GM19455 (cell line): ENCODE results near the gene MARCHF9.

Experiments
- ATAC-seq: cut with Tn5 transposase; IDR thresholded peaks from one replicate; pipeline ENCODE4 v1.9.1; 2021; ENCODE audit not compliant: unreplicated experiment

MARCHF9 gene

DNA sequence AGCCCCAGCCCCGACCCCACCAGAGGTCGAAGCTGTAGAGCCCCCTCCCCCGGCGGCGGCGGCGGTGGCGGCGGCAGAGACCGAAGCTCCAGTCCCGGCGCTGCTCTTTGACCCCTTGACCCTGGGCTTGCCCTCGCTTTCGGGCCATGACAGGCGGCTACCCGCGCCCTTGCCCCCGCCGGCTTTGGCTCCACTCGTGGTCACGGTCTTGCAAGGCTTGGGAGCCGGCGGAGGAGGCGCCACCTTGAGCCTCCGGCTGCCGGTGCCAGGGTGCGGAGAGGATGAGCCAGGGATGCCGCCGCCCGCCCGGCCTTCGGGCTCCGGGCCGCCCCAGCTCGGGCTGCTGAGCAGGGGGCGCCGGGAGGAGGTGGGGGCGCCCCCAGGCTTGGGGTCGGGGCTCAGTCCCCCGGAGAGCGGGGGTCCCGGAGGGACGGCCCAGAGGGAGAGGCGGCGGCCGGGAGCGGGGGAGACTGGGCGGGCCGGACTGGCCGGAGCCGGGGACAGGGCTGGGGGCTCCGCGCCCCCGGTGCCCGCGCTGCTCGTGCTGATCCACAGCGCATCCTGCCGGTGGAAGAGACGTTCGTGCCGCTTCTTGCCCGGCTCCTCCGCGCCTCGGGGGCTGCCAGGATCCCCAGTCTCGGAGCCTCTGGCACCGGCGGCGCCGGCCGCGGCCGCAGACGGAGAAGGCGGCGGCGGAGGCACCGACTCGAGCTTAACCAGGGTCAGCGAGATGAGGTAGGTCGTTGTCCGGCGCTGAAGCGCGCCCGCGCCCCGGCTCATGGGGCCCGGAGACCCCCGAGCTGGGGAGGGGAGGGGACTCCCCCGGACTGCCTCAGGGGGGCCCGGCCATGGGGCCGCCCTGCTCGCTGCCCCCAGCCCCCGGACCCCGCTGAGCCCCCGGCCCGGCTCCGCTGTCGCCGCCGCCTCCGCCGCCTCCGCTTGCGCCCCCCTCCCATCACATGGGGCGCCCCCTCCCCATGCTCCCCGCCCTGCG is 17.1 kb upstream of the MARCHF9 start:
- ATAC-seq = no peak

DNA sequence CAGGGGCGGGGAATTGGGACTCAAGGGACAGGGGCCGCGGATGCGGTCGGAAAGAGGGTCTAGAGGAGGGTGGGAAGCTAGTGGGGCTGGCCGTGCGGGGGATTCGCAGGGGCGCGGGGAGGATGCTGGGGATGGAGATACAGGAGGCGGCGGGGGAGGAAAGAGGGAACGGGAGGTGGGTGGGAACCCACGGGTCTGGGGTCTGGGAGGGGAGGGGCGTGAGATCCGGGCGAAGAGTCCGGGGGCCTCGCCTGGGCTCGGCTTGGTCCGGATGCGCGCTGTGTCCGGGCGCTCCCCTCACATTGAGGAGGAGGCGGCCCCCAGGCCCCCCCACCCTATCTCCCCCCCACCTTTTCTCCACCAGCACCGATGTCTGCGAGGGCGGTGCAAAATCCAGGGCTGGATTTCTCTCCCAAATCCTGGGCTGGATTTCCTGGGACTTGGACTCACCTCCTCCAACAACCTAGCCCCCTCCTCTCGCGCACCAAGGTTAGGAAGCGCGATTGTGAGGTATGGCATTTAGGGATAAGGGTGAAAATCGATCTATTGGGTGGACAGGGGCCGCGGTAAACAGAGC is 16.2 kb upstream of the MARCHF9 start, which contains the start of gene AGAP2:
Gene AGAP2 (minus strand): TSS at position 82 of the 577 bp plus-strand sequence. CDS start 496 bp downstream, outside the sequence.
- no peak for ATAC-seq

DNA sequence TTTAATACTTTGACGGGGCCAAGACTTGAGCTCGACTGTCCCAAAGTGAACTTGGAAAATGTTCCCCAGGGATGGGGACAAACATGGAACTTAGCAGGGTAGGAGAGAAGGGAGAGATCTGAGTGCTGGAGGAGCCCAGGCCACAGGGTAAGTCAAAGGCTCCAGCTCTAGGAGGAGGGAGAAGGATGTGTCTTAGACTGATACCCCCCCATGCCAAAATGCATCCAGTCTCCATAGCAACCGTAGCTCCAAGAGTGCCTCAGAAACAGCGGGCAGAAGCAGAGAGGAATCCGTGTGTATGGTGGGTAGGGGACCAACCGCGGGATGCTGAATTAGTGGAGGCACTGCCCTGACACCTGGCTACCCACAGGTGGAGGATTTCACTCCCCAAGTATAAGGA is 15.5 kb upstream of the MARCHF9 start:
- ATAC-seq = no peak

DNA sequence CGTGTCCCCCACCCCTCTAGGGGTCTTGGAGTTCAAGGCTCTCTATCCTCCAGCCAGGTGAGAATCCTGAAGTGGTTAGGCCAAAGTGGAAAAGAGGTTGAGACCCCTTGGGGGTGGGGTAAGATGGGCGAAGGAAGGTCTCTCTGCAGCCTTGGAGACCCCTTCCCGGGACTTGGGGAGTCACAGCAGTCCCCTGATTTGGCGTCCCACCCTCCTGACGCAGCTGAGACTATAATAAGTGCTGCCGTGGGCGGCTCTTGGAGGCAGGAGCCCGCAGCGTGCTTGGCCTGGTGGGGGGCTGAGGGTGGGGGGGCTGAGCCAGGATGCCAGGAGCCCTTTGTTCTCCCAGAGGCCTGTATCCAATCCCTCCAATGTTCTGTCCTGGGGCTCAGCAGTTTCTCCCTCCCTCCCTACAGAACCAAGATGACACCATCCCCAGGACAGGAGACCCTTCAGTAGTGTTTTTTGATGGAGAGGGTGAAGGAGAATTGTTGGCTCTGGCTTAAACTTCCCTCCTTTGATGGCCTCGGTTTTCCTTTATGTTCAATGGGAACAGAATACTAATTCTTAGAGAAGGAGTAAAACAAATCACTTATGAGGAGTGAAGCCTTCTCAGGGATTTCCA is 14.9 kb upstream of the MARCHF9 start:
- ATAC-seq = no peak

DNA sequence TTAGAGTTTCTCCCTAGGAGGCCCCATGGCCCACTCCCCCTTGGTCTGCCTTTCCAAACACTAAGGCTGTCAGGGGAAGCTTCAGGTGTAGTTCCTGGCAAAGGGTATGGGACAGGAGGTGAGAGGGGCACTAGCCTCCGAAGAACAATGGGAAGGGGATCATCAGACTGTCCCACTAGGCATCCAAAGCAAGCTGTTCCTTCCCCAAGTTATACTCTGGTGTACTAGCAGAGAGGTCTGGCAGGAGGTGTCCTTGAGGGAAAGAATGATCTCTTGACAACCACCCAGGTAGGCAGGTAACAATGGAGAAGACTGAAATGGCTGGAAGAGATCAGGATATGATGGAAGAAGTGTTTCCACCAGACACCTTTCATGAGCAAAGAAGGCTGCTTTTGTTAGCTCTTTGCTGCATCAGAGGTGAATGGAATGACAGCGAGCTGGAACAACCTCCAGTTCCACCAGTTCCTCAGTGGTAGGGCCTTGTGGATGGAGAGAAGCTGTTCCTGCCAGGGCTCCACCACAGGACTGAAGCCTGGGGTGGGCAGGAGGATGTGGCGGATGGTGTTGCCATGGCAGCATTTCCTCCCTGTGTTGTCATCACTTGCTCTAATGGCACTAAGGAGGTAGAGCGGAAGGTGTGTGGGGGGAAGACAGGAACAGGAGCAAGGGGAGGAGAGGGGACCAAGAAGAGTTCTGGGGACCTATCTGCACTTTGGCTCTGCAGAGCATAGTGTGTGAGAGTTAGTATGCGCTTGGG is 14.1 kb upstream of the MARCHF9 start:
- peak; percentile 42 for ATAC-seq

DNA sequence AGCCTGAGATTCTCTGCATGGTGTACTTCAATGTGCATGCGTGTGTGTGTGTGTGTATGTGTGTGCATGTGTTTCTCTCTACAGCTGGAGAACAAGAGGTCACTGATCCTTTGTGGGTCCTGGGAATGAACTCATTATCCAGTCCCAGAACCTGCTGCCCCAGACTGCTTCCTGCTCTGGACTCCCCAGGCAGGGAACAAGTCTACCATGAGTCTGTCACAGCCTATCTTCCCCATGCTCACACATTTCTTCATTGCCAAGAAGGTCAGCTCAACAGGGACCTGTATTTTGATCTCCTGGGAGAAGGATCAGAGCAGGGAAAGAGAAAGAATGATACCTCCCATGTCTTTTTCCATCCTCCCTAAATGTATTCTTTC is 13.5 kb upstream of the MARCHF9 start:
- no peak for ATAC-seq

DNA sequence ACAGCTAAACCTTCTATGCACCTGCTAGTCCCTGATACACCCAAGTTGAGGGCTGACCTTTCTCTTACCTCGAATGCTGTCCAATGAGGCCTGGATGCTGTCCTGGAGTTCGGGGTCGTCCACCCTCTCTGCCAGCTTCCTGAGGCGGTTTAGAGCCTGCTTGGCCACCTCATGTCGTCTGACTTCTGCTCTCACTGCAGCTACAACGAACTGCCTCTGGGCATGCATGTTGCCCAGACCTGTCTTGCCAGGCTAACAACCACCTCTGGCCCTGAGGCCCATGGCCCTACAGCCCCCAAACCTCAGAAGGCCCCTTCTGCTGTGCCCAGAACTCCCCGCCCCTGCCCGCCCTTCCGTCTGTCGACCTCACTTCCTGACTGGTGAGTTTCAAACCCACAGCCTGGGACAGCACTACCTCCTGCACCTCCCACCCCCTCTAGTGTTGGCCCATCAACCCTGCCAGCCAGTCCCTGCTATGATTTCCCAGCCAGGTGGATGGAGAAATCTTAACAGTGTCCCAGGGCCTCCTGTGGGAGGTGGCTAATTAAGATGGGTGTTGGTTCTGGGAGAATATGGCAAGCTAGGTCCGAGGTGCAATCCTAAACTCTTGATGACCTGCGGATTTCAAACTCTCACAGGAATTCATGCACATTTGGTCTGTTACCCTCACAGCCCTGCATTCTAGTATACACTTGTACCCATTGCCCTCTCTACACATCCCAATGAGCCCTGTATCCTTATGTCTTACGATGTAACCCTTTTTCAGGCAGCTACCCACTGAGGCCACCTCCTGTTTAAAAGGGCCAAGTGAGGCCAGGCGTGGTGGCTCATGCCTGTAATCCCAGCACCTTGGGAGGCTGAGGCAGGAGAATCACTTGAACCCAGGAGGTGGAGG is 12.8 kb upstream of the MARCHF9 start:
- peak; percentile 60 for ATAC-seq

DNA sequence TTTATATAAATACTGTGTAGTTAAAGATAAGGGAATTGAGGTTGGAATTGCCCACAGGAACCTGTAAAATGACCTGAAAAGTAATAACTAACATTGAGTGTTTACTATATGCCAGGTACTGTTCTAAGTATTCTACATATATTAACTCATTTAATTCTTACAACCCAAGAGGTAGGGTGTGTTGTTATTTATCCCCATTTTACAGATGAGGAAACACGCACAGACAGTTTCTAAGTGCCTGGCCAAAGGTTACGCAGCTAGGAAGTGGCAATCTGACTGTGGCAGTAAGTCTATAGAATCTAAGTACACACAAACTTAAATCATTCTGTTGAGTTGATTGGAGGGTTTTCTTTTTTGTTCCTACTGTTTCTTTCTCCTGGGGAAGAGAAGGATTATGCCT is 11.1 kb upstream of the MARCHF9 start:
- no peak for ATAC-seq

DNA sequence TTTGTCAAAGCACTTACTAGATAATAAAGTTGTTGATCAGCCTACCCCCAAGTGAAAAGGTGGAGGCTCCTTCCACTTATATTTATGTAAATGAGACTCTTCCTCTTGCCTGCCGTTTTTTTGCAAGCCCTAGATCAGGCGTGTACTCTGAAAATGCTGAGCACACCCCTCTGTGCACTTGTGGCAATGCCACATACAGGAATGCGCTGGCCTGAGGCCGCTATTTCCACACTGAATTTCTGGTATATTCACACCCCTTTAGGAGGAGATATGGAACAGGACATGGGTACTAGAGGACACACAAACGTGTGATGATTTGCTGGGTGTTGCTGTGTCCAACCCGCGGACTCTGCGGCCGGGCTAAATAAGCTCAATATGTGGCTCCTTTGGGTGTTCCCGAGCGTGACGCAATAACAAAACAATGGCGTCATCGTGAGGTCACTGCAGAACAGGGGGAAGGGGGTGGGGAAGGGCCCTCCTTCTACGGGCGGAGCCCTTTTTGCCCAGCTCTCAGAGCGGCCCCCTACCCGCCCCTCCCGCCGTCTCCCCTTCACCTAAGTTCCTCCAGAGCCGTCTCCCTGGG is 10.6 kb upstream of the MARCHF9 start:
- ATAC-seq = peak; percentile 35

DNA sequence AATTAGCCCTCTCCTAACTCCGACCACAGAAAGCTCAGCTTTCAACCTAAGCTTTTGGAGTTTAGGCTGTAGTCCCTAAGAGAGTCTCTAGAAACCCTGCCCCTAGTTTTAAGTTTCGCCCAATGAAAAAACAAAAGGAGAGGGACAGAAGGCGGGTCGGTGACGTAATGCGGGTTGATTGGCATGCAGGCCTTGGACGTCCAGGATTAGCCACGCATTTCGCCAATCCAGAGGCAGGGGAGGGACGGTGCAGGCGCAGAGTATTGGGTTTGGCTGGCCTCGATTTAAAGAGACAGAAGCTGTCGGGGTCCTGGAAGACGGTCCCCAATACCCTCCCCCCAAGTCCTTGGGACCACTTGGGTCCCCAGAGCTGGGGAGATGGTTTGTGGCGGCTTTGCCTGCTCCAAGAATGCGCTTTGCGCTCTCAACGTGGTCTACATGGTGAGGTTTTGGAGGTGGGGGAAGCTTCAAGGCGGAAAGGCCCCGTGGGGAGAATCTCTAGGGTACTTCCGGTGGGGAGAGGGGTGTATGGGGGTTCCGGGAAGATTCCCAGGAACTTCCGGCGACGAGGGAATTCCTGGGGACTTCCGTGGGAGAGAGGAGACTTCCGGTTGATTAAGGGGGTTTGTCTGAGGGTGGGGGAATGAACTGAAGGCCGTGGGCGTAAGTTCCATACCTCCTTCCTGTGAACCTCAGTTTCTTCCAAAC is 10.0 kb upstream of the MARCHF9 start, which contains the start of gene TSPAN31:
Gene TSPAN31 (plus strand): TSS at position 263 of the 708 bp plus-strand sequence. CDS start 116 bp downstream, at position 379.
- ATAC-seq = peak; percentile 79

DNA sequence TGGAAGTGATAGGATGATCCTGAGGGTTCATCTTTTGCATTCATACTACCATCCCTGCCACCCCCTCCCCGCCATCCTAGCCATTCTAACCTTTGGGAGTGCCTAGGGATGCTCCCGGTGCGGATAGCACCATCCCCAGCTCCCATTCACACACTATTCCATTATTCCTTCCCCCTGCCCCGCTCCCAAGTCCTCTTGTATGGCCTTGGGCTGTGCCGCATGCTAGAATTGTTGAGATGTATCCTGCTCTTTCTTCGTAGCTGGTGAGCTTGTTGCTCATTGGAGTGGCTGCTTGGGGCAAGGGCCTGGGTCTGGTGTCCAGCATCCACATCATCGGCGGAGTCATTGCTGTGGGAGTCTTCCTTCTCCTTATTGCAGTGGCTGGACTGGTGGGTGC is 9.4 kb upstream of the MARCHF9 start:
- no peak for ATAC-seq

DNA sequence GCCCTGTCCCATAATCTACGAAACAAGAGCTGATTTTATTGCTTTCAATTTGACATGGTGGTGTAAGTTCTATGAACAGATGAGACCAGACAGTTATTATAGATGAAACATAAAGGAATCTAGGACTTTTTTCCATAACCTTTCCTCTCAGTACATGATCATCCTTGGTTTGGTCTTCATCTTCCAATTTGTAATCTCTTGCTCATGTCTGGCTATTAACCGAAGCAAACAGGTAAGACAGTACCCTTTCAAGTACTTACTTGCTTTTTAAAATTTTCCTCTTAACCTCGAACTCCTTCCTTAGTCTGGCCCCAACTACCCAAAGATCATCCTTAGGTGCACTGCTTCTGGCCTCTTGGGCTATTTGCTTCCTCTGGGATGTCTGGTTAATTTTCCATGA is 8.9 kb upstream of the MARCHF9 start:
- ATAC-seq = no peak

DNA sequence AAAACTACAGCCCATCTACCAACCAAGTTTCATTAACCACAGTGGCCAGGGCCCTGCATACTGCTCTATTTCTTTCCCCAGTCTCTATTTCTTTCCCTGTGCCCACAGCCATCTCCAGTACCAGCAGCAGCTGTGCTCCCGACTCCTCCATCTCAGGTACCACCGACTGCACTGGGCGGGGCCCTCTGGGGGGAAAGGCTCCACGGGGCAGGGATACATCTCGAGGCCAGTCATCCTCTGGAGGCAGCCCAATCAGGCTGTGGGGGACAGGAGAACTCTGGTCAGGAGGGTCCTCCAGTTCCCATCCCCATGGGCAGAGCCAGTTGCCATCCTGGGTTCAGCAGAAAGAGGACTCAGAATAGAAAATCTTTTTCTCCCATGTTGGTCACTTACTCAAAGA is 5.8 kb upstream of the MARCHF9 start:
- ATAC-seq = no peak

DNA sequence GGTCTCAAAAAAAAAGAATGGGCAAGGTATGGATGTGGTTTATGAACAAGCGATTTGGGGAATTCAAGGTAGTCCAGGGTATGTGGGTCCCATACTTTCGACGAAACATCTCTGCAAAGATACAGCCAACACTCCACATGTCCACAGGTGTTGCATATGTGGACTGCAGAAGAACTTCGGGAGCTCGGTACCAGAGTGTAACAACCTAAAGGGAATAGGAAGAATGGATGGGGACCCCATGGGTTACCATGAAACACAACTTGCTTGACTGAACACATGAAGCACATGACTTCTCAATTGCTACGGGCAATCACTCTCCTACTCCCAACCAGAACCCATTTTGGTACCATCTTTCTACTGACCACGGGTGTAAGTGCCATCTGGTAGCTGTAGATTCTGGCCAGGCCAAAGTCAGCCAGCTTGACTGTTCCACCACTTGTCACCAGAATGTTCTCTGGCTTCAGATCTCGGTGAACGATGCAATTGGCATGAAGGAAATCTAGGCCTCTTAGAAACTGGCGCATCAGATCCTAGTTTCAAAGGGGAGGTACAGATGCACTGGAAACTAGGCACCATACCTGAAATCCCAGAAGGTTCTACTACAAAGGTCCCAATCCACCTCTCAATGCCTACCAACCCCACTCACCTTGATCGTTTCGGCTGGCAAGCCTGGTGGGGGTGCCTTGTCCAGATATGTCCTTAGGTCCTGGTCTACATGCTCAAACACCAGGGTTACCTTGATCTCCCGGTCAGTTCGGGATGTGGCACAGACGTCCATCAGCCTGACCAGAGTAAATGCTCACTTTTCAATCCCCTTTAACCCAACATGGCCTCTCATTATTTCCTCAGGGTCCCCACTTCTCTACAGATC is 4.1 kb upstream of the MARCHF9 start:
- no peak for ATAC-seq

DNA sequence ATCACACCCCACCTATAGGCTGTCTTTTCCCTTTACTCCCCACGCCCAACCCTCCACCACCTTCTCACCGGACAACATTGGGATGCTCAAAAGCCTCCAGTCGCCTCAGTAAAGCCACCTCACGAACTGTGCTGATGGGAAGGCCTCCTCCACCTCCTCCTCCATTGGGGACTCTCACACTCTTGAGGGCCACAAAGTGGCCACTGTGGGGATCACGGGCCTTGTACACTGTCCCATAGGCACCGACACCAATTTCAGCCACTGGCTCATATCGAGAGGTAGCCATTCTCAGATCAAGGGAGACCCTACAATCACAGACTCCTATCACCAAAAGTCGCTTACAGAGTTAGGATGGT is 3.5 kb upstream of the MARCHF9 start:
- no peak for ATAC-seq

DNA sequence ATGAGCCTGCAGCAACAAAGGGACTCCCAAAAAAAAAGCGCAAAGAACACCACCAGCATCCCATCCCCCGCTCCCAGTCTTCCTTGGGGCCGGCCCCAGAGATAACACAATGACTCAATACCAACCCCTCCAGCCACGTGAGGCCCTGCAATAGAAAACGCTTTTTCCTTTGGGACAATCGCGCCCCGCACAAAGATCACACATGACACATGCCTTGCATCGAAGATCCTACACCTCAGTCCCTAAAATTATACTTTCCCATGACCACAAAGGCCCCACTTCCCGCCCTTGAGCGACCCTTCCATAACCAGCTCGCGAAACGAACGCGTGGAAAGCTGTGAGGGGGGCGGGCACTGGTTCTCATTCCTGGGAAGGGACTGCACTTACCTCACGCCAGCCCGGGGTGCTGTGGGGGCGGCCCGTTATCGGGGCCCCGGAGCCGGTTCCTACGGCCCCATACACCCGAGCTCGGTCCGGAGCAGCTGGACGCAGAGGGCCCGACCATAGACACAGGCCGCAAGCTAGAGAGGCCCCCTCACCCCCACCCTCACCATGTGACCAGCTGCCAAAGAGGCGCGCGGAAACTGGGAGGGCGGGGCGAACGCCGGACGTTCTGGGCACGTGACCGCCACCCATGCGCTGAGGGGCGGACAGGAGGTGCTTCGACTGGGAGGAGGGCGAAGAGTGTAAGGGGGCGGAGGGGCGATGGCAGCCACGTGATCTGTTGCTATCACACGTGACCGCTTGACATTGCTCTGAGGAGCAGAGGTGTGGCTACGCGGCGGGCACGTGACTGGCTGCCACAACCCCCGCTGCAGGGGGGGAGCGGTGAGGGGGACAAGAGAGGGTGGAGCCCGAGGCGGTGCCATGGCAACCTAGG is 2.9 kb upstream of the MARCHF9 start, which contains the start of gene CDK4:
Gene CDK4 (minus strand): TSS at position 523 of the 880 bp plus-strand sequence. CDS start 593 bp downstream, outside the sequence.
- peak; percentile 70 for ATAC-seq

DNA sequence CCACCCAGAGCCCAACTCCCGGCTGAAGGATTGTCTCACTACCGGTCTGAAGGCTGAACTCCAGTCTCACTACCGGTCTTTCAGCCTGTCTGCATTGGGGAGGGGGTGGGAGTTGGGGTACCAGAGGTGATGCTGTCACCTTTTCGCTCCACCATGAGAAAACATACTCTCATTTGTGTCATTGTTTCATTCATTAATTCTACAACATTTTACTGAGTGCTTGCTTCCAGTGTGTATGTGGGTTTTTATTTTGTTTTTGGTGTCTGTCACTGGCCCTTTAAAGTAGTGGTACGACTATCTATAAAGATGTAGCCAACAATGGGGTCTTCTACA is 2.3 kb upstream of the MARCHF9 start:
- ATAC-seq = no peak
